ENCODE measurements around the gene UBASH3A.

The UBASH3A gene

DNA sequence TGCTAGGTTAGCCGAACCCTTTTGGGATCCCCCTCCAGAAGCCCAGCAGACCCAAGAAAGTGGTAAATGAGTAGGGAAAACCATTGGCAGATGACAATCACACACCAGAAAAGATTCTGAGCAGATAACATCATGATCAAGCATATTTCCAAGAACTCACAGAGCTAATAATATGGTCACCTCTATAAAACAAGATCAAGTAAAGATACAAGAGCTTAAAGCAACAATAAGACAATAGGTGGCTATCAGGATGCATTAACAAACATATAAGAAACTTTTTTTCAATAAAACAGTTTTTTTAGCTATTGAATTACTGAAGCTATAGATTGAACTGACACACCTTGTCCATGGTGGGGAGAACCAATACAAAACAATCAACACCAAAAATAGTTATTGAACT, 29.0 kb downstream of the UBASH3A start:
- DNase-seq, result no peak

- no peak for DNase-seq
Measured at GRCh38 chr21:42433946-42434551, 30.3 kb downstream of the UBASH3A start.

DNA sequence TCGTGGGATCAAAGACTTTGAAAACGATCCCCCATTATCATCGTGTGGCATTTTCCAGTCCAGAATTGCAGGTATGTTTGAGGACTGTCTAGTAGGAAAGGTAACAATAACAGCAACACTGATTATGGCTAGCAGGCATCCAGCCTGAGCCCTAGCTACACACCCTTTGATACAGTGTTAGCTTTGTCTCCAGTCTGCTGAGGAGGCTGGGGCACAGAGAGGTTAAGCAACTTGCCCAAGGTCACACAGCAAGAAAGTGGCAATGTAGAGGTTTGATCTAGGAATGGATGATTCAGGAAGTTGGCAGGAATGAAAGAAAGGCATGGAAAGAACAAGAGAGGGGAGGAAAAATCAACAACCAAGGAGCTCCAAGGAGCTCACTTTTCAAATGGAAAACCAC, 31.2 kb downstream of the UBASH3A start:
- DNase-seq, result no peak

DNA sequence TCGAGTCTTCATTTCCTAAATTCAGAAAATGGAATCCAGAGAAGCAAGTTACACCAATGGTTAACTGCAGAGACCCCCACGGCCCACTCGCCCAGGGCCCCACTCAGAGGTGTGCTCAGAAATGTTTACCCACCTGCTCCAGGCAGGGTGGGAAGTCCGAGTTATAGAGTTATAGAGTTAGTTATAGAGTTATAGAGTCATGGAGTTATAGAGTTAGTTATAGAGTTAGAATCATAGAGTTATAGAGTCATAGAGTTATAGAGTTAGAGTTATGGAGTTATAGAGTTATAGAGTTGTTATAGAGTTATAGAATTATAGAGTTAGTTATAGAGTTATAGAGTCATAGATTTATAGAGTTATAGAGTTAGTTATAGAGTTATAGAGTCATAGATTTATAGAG, 31.7 kb downstream of the UBASH3A start:
- no peak for DNase-seq

- DNase-seq, result no peak
Measured at GRCh38 chr21:42435833-42436232, 32.1 kb downstream of the UBASH3A start.

DNA sequence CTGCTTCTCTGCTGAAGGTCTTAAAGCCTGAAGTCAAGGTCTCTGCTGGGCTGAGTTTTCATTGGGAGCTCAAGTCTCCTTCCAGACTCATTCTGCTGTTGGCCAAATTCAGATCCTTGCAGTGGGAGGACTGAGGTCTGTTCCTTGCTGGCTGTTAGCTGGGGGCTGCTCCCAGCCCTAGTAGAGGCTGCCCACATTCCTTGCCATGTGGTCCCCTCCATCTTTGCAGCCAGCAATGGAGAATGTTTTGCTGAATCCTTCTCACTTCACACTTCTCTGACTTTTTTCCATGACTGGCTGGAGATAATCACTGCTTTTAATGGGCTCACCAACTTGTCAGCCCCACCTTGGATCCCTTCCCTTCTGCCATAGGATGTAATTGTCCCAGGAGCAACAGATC, 33.2 kb downstream of the UBASH3A start:
- DNase-seq, result no peak

- DNase-seq, result no peak
Measured at GRCh38 chr21:42437786-42438185, 34.1 kb downstream of the UBASH3A start.

DNA sequence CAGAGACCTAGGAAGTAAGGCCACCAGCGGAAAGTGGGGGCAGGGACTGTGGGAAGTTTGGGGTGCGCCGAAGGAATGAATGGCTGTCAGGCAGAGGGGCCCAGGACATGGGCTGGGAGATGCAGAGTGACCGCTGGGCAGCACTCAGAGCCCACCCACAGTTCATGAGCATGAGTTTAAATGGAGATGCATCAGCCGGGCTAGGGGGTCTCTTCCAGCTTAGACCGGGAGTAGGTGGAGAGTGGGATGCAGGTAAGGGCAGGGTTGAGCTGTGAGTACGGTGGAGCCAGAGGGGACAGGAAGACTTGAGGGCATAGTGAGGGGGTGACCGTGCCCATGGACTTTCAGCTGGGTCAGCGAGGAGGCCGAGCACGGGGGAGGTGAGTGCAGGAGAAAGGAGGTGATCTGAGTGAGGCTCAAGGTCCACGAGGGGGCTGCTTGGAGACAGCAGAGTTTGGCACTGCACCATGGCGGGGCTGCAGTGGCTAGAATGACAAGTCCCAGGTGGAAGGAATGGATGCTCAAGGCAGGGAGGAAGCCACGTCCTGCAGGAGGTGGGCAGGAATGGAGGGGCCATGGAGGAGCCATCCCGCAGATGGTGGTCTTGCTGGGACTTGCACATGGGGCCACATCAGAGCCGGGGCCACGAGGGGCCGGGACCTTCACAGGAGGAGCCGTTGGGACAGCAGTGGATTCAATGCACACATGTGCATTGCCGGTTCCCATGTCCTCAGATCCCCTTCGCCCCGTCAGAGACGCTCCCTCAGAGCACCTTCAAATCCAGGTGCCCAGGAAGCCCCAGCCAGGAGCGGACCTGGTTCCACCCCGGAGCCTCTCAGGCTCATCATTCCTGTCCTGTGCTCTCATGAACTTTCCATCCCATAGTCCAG, 34.9 kb downstream of the UBASH3A start:
- no peak for DNase-seq

DNA sequence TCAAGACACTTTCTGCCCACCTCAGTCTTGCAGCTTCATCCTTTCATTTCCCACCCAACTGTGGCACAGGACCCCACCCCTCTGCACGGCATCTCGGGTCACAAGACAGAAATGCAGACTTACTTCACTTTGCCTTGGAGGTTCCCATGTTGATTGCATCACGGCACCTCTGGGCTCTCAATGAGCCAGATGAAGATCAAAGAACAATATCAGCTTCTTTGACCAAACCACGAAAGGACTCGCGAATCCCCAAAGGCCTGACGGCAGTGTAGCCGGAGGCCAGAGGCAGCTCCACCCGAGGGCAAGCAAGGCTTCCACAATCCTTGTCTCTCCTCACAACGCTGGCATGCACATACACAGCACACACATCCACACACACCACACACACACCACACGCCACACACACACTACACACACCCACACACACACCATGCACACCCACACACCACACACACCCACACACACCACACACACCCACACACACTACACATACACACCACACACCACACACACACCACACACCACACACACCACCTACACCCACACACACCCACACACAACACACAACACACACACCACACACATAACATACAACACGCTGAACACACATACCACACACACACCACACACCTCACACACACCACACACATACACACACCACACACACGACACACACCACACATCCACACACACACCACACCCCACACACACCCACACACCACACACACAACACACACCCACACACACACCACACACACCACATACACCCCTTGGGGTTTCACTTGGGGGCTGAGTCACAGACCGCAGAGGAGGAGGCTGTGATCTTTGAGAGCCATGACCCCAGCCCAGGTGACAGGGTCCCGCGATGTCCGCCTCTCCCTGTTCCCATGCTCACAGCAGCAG, 35.8 kb downstream of the UBASH3A start:
- DNase-seq, result peak; percentile 25

DNA sequence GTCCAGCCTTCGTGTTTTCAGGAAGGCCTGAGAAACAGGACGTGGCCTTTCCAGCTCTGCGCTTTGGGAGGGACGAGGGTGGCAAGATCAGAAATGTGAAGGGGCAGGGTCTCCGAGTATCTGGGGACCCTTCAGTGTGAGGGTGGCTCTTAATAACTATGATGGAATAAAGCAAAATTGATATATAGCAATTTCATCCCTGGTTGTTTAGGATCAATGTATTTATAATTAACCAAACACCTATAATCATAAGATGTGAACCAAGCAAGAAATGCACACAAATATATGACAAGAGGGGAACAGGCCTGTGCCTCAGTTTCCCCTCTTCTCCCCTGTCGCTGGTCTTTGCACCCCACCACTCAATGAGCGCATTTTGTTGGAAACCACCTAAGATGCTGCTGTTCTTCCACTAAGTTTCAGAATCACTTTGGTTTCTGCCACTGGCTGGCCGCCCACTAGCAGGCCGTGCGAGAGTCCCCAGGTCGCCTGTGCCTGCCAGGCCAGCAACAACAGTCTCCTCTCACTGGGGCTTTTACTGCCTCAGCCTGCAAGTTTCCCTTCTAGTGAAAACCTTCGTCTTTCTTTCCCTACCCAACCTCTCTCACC, 36.6 kb downstream of the UBASH3A start:
- no peak for DNase-seq

DNA sequence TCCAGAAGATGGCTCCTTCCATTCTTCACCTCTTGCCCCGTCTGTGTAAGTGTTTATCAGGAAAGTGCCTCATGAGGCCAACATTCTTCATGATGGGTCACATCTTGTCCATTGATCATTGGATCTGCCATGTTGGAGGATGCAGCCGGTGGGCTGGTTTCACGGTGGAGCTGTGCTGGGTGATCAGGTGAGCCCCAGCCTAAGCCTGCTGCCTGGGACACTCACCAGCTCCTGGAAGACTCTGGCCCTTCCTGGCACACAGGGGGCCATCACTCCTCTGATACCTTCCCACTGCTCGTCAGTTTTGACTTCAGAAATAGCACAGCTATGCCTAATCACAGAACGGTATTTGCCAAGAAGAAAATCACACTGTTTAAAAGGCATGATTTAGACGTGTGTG, 38.3 kb downstream of the UBASH3A start:
- no peak for DNase-seq

GRCh38 chr21:42443181-42443785, 39.6 kb downstream of the UBASH3A start:
- DNase-seq, result no peak

GRCh38 chr21:42443876-42444744, 40.4 kb downstream of the UBASH3A start:
- DNase-seq, result no peak

GRCh38 chr21:42444745-42445059, 41.0 kb downstream of the UBASH3A start:
- no peak for DNase-seq

DNA sequence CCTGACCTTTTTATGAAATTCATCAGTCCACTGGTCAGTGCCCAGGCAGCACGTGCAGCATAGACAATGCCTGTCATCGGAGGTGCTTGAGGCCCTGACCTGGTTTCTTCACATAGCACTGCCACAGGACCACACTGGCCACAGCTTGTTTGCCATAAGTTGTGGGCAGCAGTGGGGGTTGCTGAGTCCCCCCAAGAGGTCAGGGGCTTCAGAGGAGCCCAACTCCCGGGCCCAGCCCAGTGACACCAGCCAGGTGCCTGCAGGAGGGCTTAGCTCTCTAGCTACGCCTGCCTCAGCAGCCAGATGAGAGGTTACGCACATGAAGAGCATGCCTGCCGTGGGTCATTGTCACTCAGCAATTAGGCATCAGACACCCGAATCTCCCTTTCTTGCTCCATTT, 41.6 kb downstream of the UBASH3A start:
- no peak for DNase-seq

GRCh38 chr21:42446531-42446930, 42.8 kb downstream of the UBASH3A start:
- no peak for DNase-seq

- no peak for DNase-seq
Measured at GRCh38 chr21:42447182-42447581, 43.5 kb downstream of the UBASH3A start.

GRCh38 chr21:42447732-42448131, 44.0 kb downstream of the UBASH3A start:
- DNase-seq, result no peak

GRCh38 chr21:42448686-42449085, 45.0 kb downstream of the UBASH3A start:
- DNase-seq, result no peak

GRCh38 chr21:42451941-42452340, 48.2 kb downstream of the UBASH3A start:
- no peak for DNase-seq

DNA sequence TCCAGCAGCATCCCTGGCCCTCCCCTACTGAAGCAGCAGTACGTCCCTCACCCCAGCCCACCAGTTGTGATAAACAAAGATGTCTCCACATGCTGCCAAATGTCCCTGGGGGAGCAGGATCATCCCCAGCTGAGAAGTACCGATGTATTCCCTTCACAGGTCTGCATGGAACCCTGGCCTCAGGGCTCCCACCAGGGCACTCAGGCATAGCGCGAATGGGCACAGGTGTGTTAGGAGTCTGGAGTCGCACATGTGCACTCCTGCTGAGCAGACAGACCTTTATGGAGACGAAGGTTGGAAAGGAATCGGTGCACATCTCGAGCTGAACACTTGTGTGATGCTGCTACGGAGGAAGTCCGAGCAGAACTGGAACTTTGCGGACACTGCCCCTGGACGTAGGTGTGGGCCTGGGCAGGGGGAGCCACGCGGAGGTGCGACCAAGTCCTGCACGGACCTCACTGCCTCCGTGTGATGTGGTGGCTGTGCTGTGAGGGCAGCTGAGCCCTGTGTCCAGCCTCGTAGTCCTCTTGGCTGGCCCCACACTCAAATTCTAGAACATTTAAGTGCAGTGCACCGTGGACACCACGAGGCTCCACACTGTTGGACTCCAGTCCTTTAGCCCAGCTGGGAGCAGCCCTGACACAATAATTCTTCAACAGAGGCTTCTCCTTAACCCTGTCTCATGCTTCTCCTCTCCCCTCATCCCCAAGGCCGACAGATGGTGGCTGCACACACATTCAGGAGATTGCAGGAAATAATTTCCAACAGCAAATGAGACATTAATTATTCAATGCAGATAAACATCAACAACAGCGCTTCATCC, 48.9 kb downstream of the UBASH3A start:
- DNase-seq, result no peak

Measured in stimulated activated CD4-positive, alpha-beta T cell treated with anti-CD3 and anti-CD28 coated beads, Interleukin-1b, Interleukin-23, amount 100 ng/mL, for 48 hours (primary cell).